GM23338 (cell line): Measurements from ENCODE around the gene ZNF101.

Experiments used
- CREB1 ChIP-seq: fragments of 250-450 bp; sonication (Bioruptor Pico); IDR thresholded peaks from 2 replicates; pipeline ENCODE4 v1.5.0; 2020; ENCODE audit warnings: low read depth, mild to moderate bottlenecking, moderate library complexity
- CTCF ChIP-seq, 2 experiments: fragments of 200-600 bp in 1 of 2; sonication (generic) in 1 of 2; conservative IDR thresholded peaks; 2 replicates each; pipeline versions ENCODE4 v1.5.1 to v1.6.1; 2016 to 2017; ENCODE audit warnings: antibody characterized with exemption in 2 of 2, low read depth in 2 of 2, mild to moderate bottlenecking in 2 of 2, moderate library complexity in 1 of 2
- EZH2 ChIP-seq: fragments of 200-600 bp; sonication (generic); IDR thresholded peaks from one replicate; pipeline ENCODE4 v1.8.0; 2017; ENCODE audit warnings: antibody characterized with exemption, mild to moderate bottlenecking, low read depth; ENCODE audit not compliant: unreplicated experiment
- EZH2phosphoT487 ChIP-seq: fragments of 200-600 bp; sonication (generic); IDR thresholded peaks from one replicate; pipeline ENCODE4 v1.8.1; 2018; ENCODE audit warnings: antibody characterized with exemption; ENCODE audit not compliant: unreplicated experiment
- JUNB ChIP-seq: IDR thresholded peaks from one replicate; pipeline ENCODE4 v1.6.1; 2016; ENCODE audit warnings: antibody characterized with exemption; ENCODE audit not compliant: unreplicated experiment
- NANOG ChIP-seq: IDR thresholded peaks from 2 replicates; pipeline ENCODE4 v1.6.1; 2016; ENCODE audit warnings: antibody characterized with exemption, borderline replicate concordance
- POLR2AphosphoS5 ChIP-seq: IDR thresholded peaks from 2 replicates; pipeline ENCODE4 v1.6.1; 2016; ENCODE audit warnings: antibody characterized with exemption, low read depth
- STAT1 ChIP-seq: IDR thresholded peaks from one replicate; pipeline ENCODE4 v1.6.1; 2016; ENCODE audit warnings: antibody characterized with exemption; ENCODE audit not compliant: unreplicated experiment
- ZNF331 ChIP-seq: fragments of 250-450 bp; sonication (Bioruptor Pico); IDR thresholded peaks from 2 replicates; pipeline ENCODE4 v1.5.0; 2020; ENCODE audit warnings: low read depth, mild to moderate bottlenecking, moderate library complexity
- TF ChIP-seq, protein P1 (sequence below): IDR thresholded peaks from one replicate; pipeline ENCODE4 v1.6.1; 2018; ENCODE audit warnings: antibody characterized with exemption; ENCODE audit not compliant: unreplicated experiment
- TF ChIP-seq, protein P2 (sequence below): fragments of 250-450 bp; sonication (Bioruptor Pico); IDR thresholded peaks from 2 replicates; pipeline ENCODE4 v1.5.0; 2020; ENCODE audit warnings: mild to moderate bottlenecking, moderate library complexity

GRCh38 chr19:19635313-19635702, 33.3 kb upstream of the ZNF101 start:
- TF ChIP-seq CTCF (conservative IDR thresholded peaks at IDR 0.05; ENCODE audit: low read depth in 2 of 2) = no peak
- no peak for TF ChIP-seq POLR2AphosphoS5
- no peak for TF ChIP-seq EZH2
- no peak for TF ChIP-seq CREB1 (CRISPR knock-in tag)
- TF ChIP-seq STAT1 = no peak
- TF ChIP-seq, protein P1, sequence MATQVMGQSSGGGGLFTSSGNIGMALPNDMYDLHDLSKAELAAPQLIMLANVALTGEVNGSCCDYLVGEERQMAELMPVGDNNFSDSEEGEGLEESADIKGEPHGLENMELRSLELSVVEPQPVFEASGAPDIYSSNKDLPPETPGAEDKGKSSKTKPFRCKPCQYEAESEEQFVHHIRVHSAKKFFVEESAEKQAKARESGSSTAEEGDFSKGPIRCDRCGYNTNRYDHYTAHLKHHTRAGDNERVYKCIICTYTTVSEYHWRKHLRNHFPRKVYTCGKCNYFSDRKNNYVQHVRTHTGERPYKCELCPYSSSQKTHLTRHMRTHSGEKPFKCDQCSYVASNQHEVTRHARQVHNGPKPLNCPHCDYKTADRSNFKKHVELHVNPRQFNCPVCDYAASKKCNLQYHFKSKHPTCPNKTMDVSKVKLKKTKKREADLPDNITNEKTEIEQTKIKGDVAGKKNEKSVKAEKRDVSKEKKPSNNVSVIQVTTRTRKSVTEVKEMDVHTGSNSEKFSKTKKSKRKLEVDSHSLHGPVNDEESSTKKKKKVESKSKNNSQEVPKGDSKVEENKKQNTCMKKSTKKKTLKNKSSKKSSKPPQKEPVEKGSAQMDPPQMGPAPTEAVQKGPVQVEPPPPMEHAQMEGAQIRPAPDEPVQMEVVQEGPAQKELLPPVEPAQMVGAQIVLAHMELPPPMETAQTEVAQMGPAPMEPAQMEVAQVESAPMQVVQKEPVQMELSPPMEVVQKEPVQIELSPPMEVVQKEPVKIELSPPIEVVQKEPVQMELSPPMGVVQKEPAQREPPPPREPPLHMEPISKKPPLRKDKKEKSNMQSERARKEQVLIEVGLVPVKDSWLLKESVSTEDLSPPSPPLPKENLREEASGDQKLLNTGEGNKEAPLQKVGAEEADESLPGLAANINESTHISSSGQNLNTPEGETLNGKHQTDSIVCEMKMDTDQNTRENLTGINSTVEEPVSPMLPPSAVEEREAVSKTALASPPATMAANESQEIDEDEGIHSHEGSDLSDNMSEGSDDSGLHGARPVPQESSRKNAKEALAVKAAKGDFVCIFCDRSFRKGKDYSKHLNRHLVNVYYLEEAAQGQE = no peak
- TF ChIP-seq EZH2phosphoT487 = no peak
- no peak for TF ChIP-seq ZNF331 (CRISPR knock-in tag)
- no peak for TF ChIP-seq NANOG
- TF ChIP-seq JUNB = no peak
- TF ChIP-seq, protein P2, sequence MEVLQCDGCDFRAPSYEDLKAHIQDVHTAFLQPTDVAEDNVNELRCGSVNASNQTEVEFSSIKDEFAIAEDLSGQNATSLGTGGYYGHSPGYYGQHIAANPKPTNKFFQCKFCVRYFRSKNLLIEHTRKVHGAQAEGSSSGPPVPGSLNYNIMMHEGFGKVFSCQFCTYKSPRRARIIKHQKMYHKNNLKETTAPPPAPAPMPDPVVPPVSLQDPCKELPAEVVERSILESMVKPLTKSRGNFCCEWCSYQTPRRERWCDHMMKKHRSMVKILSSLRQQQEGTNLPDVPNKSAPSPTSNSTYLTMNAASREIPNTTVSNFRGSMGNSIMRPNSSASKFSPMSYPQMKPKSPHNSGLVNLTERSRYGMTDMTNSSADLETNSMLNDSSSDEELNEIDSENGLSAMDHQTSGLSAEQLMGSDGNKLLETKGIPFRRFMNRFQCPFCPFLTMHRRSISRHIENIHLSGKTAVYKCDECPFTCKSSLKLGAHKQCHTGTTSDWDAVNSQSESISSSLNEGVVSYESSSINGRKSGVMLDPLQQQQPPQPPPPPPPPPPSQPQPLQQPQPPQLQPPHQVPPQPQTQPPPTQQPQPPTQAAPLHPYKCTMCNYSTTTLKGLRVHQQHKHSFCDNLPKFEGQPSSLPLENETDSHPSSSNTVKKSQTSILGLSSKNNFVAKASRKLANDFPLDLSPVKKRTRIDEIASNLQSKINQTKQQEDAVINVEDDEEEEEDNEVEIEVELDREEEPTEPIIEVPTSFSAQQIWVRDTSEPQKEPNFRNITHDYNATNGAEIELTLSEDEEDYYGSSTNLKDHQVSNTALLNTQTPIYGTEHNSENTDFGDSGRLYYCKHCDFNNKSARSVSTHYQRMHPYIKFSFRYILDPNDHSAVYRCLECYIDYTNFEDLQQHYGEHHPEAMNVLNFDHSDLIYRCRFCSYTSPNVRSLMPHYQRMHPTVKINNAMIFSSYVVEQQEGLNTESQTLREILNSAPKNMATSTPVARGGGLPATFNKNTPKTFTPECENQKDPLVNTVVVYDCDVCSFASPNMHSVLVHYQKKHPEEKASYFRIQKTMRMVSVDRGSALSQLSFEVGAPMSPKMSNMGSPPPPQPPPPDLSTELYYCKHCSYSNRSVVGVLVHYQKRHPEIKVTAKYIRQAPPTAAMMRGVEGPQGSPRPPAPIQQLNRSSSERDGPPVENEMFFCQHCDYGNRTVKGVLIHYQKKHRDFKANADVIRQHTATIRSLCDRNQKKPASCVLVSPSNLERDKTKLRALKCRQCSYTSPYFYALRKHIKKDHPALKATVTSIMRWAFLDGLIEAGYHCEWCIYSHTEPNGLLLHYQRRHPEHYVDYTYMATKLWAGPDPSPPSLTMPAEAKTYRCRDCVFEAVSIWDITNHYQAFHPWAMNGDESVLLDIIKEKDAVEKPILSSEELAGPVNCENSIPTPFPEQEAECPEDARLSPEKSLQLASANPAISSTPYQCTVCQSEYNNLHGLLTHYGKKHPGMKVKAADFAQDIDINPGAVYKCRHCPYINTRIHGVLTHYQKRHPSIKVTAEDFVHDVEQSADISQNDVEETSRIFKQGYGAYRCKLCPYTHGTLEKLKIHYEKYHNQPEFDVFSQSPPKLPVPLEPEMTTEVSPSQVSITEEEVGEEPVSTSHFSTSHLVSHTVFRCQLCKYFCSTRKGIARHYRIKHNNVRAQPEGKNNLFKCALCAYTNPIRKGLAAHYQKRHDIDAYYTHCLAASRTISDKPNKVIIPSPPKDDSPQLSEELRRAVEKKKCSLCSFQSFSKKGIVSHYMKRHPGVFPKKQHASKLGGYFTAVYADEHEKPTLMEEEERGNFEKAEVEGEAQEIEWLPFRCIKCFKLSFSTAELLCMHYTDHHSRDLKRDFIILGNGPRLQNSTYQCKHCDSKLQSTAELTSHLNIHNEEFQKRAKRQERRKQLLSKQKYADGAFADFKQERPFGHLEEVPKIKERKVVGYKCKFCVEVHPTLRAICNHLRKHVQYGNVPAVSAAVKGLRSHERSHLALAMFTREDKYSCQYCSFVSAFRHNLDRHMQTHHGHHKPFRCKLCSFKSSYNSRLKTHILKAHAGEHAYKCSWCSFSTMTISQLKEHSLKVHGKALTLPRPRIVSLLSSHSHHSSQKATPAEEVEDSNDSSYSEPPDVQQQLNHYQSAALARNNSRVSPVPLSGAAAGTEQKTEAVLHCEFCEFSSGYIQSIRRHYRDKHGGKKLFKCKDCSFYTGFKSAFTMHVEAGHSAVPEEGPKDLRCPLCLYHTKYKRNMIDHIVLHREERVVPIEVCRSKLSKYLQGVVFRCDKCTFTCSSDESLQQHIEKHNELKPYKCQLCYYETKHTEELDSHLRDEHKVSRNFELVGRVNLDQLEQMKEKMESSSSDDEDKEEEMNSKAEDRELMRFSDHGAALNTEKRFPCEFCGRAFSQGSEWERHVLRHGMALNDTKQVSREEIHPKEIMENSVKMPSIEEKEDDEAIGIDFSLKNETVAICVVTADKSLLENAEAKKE (CRISPR knock-in tag) = no peak
